HCT116 (cell line): ENCODE measurements around the gene KLHL18.

Source experiments
- CBX3 ChIP-seq: IDR thresholded peaks from 2 replicates; pipeline ENCODE4 v1.6.1; 2012; ENCODE audit warnings: low read depth
- CEBPB ChIP-seq: IDR thresholded peaks from 2 replicates; pipeline ENCODE4 v1.6.1; 2012; ENCODE audit warnings: low read depth
- CTCF ChIP-seq, 3 experiments: fragments of 200-600 bp in 1 of 3; sonication (generic) in 1 of 3; IDR thresholded peaks in 2 of 3; conservative IDR thresholded peaks in 1 of 3; 2 replicates each; pipeline ENCODE4 v1.5.1; 2012 to 2017; ENCODE audit warnings: low read depth in 2 of 3, low read length in 2 of 3, antibody characterized with exemption in 1 of 3, borderline replicate concordance in 1 of 3, control low read depth in 1 of 3, mild to moderate bottlenecking in 1 of 3, mixed read lengths in 1 of 3, mixed run types in 1 of 3, moderate library complexity in 1 of 3; ENCODE audit not compliant: insufficient read depth in 1 of 3
- EGR1 ChIP-seq: IDR thresholded peaks from 2 replicates; pipeline ENCODE4 v1.6.1; 2012; ENCODE audit warnings: low read depth
- EZH2 ChIP-seq: fragments of 200-600 bp; sonication (generic); IDR thresholded peaks from 2 replicates; pipeline ENCODE4 v1.6.1; 2017; ENCODE audit warnings: antibody characterized with exemption, mixed run types
- MAX ChIP-seq: IDR thresholded peaks from 2 replicates; pipeline ENCODE4 v1.6.1; 2012
- POLR2A ChIP-seq: IDR thresholded peaks from 2 replicates; pipeline ENCODE4 v1.7.0; 2011; ENCODE audit warnings: borderline replicate concordance; ENCODE audit not compliant: insufficient read depth, insufficient read length; ENCODE audit errors: extremely low read depth
- POLR2AphosphoS5 ChIP-seq: IDR thresholded peaks from 2 replicates; pipeline ENCODE4 v1.6.1; 2011; ENCODE audit warnings: mild to moderate bottlenecking, low read depth, low read length, moderate library complexity
- SP1 ChIP-seq: IDR thresholded peaks from 2 replicates; pipeline ENCODE4 v1.6.1; 2012; ENCODE audit warnings: low read depth
- SRF ChIP-seq: IDR thresholded peaks from 2 replicates; pipeline ENCODE4 v1.6.1; 2012; ENCODE audit warnings: low read depth
- YY1 ChIP-seq: IDR thresholded peaks from 2 replicates; pipeline ENCODE4 v1.6.1; 2011; ENCODE audit warnings: low read length, low read depth, moderate library complexity, mild to moderate bottlenecking; ENCODE audit not compliant: insufficient replicate concordance; ENCODE audit errors: extremely low read depth
- ZFX ChIP-seq: fragments of 450-650 bp; IDR thresholded peaks from 2 replicates; pipeline ENCODE4 v1.6.1; 2017

- no peak for TF ChIP-seq CTCF (IDR thresholded peaks at IDR 0.05 in 2 of 3, conservative IDR thresholded peaks at IDR 0.05 in 1 of 3; ENCODE audit: borderline replicate concordance in 1 of 3, insufficient read depth in 1 of 3, low read depth in 2 of 3, low read length in 2 of 3)
- TF ChIP-seq CBX3: no peak
- no peak for TF ChIP-seq YY1
- TF ChIP-seq POLR2AphosphoS5: no peak
- no peak for TF ChIP-seq POLR2A
- no peak for TF ChIP-seq MAX
- no peak for TF ChIP-seq CEBPB
- no peak for TF ChIP-seq ZFX
- TF ChIP-seq SRF: no peak
- no peak for TF ChIP-seq EZH2
- TF ChIP-seq EGR1: no peak
- TF ChIP-seq SP1: no peak
Measured at GRCh38 chr3:47343471-47343971, 60.8 kb downstream of the KLHL18 start.
